ENCODE results near the gene CHCHD4.

- TF ChIP-seq, protein P1, sequence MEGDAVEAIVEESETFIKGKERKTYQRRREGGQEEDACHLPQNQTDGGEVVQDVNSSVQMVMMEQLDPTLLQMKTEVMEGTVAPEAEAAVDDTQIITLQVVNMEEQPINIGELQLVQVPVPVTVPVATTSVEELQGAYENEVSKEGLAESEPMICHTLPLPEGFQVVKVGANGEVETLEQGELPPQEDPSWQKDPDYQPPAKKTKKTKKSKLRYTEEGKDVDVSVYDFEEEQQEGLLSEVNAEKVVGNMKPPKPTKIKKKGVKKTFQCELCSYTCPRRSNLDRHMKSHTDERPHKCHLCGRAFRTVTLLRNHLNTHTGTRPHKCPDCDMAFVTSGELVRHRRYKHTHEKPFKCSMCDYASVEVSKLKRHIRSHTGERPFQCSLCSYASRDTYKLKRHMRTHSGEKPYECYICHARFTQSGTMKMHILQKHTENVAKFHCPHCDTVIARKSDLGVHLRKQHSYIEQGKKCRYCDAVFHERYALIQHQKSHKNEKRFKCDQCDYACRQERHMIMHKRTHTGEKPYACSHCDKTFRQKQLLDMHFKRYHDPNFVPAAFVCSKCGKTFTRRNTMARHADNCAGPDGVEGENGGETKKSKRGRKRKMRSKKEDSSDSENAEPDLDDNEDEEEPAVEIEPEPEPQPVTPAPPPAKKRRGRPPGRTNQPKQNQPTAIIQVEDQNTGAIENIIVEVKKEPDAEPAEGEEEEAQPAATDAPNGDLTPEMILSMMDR (IDR thresholded peaks at IDR 0.05; ENCODE audit: insufficient read depth, low read length), result no peak
- TF ChIP-seq REST (IDR thresholded peaks at IDR 0.05; ENCODE audit: insufficient replicate concordance, low read depth), result no peak
- no peak for TF ChIP-seq POLR2AphosphoS5 (IDR thresholded peaks at IDR 0.05; ENCODE audit: low read depth)
Observed at GRCh38 chr3:14122301-14122700, 2.4 kb downstream of the CHCHD4 start.
